Ishikawa (cell line): ENCODE results near the gene PLAC8.

ENCODE experiments used
- CEBPB ChIP-seq: IDR thresholded peaks from 2 replicates; pipeline ENCODE4 v1.6.1; 2012
- CREB1 ChIP-seq: IDR thresholded peaks from 2 replicates; pipeline ENCODE4 v1.6.1; 2012; ENCODE audit warnings: low read depth
- EGR1 ChIP-seq: IDR thresholded peaks from 2 replicates; pipeline ENCODE4 v1.6.1; 2012
- EP300 ChIP-seq: IDR thresholded peaks from 2 replicates; pipeline ENCODE4 v1.6.1; 2012; ENCODE audit warnings: borderline replicate concordance
- FOXM1 ChIP-seq: IDR thresholded peaks from 2 replicates; pipeline ENCODE4 v1.6.1; 2012; ENCODE audit warnings: low read depth, borderline replicate concordance
- NFIC ChIP-seq: IDR thresholded peaks from 2 replicates; pipeline ENCODE4 v1.6.1; 2012
- RAD21 ChIP-seq: IDR thresholded peaks from 2 replicates; pipeline ENCODE4 v1.6.1; 2012; ENCODE audit warnings: low read depth
- TAF1 ChIP-seq: IDR thresholded peaks from 2 replicates; pipeline ENCODE4 v1.6.1; 2012; ENCODE audit warnings: low read depth, mild to moderate bottlenecking
- TCF12 ChIP-seq: IDR thresholded peaks from 2 replicates; pipeline ENCODE4 v1.6.1; 2012; ENCODE audit warnings: low read depth
- TEAD4 ChIP-seq: IDR thresholded peaks from 2 replicates; pipeline ENCODE4 v1.6.1; 2012
- YY1 ChIP-seq: IDR thresholded peaks from 2 replicates; pipeline ENCODE4 v1.6.1; 2012; ENCODE audit warnings: low read depth
- ZBTB7A ChIP-seq: IDR thresholded peaks from 2 replicates; pipeline ENCODE4 v1.6.1; 2012; ENCODE audit warnings: low read depth
- TF ChIP-seq, protein P1 (sequence below): IDR thresholded peaks from 2 replicates; pipeline ENCODE4 v1.6.1; 2012
- TF ChIP-seq, protein P2 (sequence below): IDR thresholded peaks from 2 replicates; pipeline ENCODE4 v1.6.1; 2012
- TF ChIP-seq, protein P3 (sequence below): IDR thresholded peaks from 2 replicates; pipeline ENCODE4 v1.6.1; 2012; ENCODE audit warnings: low read depth, mild to moderate bottlenecking

Gene PLAC8, protein sequence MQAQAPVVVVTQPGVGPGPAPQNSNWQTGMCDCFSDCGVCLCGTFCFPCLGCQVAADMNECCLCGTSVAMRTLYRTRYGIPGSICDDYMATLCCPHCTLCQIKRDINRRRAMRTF

DNA sequence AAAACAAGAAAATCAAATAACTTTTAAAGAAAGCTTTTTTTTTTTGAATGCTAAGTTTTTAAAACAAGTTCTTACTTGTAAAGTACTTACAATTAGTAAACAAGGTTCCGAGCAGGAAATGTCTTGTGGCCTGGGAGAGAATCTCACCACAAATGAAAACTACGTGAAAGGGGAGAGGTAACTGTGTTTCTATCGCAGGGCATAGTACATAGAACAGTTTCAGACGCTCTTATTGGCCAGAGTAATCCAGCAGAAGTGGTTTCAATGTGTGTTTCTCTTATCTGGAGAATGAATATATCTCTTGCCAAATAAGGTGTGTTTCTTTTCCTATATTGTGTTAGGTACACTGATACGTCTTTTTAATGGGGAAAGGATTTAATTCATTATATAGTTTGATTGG lies at the start of gene PLAC8:
Gene PLAC8 (minus strand): TSS at position 154 of the 400 bp plus-strand sequence. CDS start 6,808 bp downstream, outside the sequence.
- TF ChIP-seq RAD21 (no peak), CEBPB (no peak), CREB1 (no peak), TCF12 (no peak), YY1 (no peak), TAF1 (no peak), NFIC (no peak), ZBTB7A (no peak), FOXM1 (no peak), EP300 (no peak), EGR1 (no peak), TEAD4 (no peak)
- TF ChIP-seq, protein P1, sequence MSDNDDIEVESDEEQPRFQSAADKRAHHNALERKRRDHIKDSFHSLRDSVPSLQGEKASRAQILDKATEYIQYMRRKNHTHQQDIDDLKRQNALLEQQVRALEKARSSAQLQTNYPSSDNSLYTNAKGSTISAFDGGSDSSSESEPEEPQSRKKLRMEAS, result no peak
- TF ChIP-seq, protein P2, sequence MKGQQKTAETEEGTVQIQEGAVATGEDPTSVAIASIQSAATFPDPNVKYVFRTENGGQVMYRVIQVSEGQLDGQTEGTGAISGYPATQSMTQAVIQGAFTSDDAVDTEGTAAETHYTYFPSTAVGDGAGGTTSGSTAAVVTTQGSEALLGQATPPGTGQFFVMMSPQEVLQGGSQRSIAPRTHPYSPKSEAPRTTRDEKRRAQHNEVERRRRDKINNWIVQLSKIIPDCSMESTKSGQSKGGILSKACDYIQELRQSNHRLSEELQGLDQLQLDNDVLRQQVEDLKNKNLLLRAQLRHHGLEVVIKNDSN, result no peak
- TF ChIP-seq, protein P3, sequence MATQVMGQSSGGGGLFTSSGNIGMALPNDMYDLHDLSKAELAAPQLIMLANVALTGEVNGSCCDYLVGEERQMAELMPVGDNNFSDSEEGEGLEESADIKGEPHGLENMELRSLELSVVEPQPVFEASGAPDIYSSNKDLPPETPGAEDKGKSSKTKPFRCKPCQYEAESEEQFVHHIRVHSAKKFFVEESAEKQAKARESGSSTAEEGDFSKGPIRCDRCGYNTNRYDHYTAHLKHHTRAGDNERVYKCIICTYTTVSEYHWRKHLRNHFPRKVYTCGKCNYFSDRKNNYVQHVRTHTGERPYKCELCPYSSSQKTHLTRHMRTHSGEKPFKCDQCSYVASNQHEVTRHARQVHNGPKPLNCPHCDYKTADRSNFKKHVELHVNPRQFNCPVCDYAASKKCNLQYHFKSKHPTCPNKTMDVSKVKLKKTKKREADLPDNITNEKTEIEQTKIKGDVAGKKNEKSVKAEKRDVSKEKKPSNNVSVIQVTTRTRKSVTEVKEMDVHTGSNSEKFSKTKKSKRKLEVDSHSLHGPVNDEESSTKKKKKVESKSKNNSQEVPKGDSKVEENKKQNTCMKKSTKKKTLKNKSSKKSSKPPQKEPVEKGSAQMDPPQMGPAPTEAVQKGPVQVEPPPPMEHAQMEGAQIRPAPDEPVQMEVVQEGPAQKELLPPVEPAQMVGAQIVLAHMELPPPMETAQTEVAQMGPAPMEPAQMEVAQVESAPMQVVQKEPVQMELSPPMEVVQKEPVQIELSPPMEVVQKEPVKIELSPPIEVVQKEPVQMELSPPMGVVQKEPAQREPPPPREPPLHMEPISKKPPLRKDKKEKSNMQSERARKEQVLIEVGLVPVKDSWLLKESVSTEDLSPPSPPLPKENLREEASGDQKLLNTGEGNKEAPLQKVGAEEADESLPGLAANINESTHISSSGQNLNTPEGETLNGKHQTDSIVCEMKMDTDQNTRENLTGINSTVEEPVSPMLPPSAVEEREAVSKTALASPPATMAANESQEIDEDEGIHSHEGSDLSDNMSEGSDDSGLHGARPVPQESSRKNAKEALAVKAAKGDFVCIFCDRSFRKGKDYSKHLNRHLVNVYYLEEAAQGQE, result no peak

DNA sequence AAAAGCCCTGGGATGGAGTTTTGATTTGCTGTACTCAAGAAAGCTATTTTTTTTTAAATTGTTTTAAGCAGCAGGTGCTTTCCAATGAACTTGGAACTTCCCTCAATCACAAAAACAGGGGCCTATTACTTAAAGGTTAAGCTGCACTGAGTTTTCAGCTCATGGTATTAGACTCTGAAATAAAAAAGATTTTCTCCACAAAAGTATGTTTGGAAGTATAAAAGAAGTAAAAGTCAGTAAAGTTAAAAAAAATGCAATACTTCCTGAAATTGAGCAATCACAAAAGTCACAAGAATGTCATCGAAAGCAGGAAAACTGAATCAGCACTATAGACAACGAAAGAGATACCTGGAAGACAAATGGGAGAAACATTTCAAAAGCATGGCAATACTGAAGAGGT lies 38.9 kb upstream of the PLAC8 start:
- TF ChIP-seq TEAD4, result no peak
- no peak for TF ChIP-seq EP300
- TF ChIP-seq FOXM1, result no peak
- TF ChIP-seq TAF1, result no peak
- TF ChIP-seq, protein P2, result no peak
- TF ChIP-seq, protein P1, result no peak
- TF ChIP-seq CEBPB, result no peak

DNA sequence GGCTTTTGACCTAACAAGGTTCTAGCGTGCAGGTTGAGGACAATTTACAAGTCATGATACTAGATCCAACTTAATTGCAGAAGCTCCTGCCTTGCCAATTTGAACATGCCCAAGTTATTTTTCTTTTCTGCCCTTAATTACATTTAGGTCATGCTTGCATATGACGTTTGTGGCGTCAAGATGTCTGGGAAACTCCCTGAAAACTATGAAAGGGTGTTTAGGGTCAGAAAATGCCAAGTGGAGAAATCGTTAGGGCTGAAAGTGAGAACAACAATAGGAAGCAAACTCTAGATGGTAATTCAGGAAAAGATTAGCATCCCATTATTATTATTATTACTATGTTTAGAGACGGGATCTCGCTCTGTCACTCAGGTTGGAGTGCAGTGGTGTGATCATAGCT lies 38.2 kb upstream of the PLAC8 start:
- TF ChIP-seq TAF1 (no peak), CREB1 (no peak)

DNA sequence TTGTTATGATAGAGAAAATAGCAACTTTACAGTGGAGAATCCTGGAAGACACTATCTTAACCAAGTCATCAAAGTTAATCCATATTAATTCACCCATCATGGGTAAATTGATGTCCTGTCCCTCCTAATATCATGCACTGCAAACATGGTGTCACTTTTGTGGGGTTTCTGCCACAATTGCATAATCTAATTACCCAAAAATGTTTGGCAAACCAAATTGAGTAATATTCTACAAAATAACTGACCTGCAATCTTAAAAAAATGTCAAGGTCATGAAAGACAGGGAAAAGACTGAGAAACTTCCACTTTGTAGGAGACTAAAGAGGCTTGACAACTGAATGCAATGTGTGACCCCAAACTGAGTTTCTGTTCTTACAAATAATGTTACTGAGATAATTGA lies 37.1 kb upstream of the PLAC8 start:
- TF ChIP-seq, protein P1, result no peak

DNA sequence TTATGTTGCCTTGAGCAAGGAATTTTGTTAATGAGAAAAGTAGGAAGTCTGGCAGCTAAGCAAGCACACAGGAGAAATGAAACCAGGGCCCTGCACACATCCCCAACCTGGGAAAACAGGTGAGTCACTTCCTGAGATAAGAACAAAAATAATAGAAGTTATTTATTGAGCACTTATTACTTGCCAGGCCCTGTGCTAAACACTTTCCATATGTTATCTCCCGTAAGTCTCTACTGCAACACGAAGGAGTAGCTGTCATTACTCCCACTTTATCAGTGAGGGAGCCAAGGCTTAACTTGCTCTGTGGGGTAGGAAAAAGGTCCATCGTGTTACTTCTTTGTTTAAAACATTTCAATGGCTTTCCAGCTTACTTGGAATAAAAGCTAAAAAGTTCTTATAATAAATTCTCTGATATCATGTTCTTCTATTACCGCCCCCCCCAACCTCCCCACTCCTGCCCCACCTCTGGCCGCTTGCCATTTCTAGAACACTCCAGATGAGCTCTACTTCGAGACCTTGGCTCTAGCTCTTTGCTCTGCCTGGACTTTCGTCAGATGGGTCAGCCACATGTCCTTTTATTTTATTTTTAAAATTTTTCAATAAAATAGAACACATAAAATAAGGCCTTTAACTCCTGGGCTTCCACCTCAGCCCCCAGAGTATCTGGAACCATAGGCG lies 36.3 kb upstream of the PLAC8 start:
- no peak for TF ChIP-seq ZBTB7A
- TF ChIP-seq EGR1, result no peak
- TF ChIP-seq TAF1, result no peak
- no peak for TF ChIP-seq EP300
- TF ChIP-seq CREB1, result no peak
- TF ChIP-seq, protein P2, result no peak
- no peak for TF ChIP-seq TEAD4
- TF ChIP-seq, protein P3, result no peak
- TF ChIP-seq CEBPB, result no peak
- TF ChIP-seq, protein P1, result no peak
- TF ChIP-seq YY1, result no peak
- no peak for TF ChIP-seq NFIC
- TF ChIP-seq TCF12, result no peak
- no peak for TF ChIP-seq RAD21
- no peak for TF ChIP-seq FOXM1
